ENCODE results near the gene DMRT1.

DMRT1 gene

DNA sequence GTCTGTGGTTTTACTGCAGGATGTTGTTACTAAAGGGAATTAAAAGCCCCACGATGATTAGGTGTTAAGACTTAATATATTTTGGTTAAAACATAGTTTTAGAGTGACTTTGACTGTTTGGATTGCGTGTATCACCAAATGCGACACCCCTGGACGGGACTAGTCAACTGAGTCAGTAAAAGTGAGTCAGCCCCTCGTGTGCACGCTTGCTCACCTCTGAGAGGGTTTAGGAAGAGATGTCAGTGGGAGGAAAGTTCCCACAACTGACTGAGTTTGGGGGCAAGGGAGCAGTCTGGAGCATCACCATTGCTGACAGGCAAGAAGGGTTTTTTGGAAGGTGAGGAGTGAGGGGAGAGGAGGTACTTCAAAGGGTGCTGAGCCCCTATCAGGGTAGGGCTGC is 120.5 kb downstream of the DMRT1 start:
- TF ChIP-seq, protein P1, sequence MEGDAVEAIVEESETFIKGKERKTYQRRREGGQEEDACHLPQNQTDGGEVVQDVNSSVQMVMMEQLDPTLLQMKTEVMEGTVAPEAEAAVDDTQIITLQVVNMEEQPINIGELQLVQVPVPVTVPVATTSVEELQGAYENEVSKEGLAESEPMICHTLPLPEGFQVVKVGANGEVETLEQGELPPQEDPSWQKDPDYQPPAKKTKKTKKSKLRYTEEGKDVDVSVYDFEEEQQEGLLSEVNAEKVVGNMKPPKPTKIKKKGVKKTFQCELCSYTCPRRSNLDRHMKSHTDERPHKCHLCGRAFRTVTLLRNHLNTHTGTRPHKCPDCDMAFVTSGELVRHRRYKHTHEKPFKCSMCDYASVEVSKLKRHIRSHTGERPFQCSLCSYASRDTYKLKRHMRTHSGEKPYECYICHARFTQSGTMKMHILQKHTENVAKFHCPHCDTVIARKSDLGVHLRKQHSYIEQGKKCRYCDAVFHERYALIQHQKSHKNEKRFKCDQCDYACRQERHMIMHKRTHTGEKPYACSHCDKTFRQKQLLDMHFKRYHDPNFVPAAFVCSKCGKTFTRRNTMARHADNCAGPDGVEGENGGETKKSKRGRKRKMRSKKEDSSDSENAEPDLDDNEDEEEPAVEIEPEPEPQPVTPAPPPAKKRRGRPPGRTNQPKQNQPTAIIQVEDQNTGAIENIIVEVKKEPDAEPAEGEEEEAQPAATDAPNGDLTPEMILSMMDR (conservative IDR thresholded peaks at IDR 0.05; ENCODE audit: low read depth), result no peak
- H3K27ac ChIP-seq, result no peak overlapping the region
- DNase-seq (ENCODE audit: low spot score), result no peak
- POLR2A ChIA-PET (ENCODE audit: low non-redundant PET), result no interaction called here
- CTCF ChIA-PET, result no interaction called here

DNA sequence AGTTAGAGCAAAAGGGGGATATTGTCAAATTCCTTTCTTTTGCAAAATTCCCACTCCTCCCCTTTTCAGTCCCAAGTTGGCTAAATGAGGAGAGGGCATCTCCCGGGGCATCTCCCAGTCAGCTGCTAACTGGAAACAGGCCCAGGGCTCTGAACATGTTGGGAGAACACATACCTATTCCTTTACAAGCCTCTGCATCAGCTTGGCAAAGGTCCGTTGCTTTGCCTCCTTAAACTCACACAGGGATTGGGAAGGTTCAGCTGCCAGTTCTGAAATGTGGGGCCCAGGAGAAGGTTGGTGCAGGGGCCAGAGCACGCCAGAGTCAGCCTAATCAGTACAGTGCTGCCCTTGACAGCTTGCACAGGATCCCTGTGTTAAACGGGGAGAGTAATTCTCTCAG is 124.0 kb downstream of the DMRT1 start:
- TF ChIP-seq, protein P1 (conservative IDR thresholded peaks at IDR 0.05; ENCODE audit: low read depth), result no peak
- DNase-seq (ENCODE audit: low spot score), result no peak
- no peak overlapping the region for H3K27ac ChIP-seq
- CTCF ChIA-PET, result no interaction called here
- POLR2A ChIA-PET (ENCODE audit: low non-redundant PET), result no interaction called here

DNA sequence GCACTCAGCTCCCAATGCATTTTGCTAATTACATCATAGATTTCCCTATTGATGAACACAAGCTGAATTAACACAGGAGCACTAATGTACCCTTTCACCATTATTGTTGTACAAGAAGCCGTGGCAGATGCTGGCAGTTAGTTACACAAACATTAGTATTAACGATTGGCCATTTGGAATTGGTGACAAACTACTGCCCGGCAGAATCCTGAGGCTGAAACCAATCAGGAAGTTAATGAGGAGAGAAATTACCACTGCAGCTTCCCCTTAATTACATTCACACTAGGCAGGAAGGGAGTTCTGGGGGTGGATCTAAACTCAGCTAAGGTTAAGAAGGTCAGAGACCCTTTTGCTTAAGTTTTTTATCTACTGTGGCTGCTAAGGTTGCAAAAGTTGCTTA is 125.4 kb downstream of the DMRT1 start:
- H3K27ac ChIP-seq, result no peak overlapping the region
- DNase-seq (ENCODE audit: low spot score), result no peak
- TF ChIP-seq, protein P1 (conservative IDR thresholded peaks at IDR 0.05; ENCODE audit: low read depth), result no peak
- POLR2A ChIA-PET (ENCODE audit: low non-redundant PET), result no interaction called here
- CTCF ChIA-PET, result interaction anchor here (0.5 to 0.7 kb wide), 3 partner anchors 25 to 137 kb away, joined by 3 read pairs; no protein-coding TSS in a partner anchor

DNA sequence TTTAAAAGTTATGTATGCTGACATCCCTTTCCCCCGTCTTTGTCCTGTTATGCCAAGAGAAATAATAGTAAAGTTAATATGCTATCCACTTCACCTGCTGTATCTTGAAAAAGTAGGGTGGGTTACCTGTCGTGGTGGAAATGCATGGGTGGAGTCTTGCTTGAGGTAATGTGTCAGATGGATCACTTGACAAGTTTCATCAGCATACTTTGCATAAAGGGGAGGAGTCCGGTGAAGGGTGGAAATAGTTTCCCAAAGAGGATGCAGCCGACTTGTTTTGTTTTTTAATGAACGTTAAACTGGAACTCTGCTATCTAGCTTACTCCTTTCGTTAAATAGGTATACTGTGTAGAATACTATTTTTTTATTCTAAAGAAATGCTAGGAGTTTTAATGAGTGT is 125.9 kb downstream of the DMRT1 start:
- no peak for DNase-seq (ENCODE audit: low spot score)
- H3K27ac ChIP-seq, result no peak overlapping the region
- CTCF ChIA-PET, result no interaction called here
- POLR2A ChIA-PET (ENCODE audit: low non-redundant PET), result no interaction called here
- TF ChIP-seq, protein P1 (conservative IDR thresholded peaks at IDR 0.05; ENCODE audit: low read depth), result no peak

DNA sequence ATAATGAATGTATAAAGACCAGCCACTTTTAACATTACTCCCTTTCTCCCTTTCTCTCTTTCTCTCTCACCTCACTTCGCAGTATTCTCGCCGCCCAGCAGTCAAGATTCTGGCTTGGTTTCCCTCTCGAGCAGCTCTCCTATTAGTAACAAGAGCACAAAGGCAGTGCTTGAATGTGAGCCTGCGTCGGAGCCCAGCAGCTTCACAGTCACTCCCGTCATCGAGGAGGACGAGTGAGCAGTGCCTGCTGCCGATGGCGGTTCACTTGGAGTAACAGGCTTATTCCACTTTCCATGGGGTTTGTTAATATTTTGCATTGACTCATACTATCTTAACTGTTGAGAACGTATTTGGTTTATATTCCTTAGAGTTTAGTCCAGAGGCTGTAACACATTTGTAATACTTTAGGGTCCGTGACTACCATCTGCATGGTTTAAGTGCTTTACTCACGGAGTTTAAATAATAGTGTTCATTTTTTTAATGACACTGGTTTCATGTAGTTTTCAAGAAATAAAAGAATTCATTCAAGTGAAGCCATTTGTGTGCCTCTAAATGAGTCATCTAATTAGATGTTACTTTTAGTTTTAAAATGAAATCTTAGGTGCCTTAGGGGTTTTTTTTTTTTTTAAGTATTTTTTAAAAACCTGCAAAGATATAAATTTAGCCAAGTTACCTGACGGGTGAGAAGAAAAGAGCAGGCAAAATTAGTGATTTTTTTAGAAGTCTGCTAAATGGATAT is 126.6 kb downstream of the DMRT1 start:
- no peak for DNase-seq (ENCODE audit: low spot score)
- ChIA-PET CTCF (no interaction called here), POLR2A (ENCODE audit: low non-redundant PET) (no interaction called here)
- H3K27ac ChIP-seq, result no peak overlapping the region
- TF ChIP-seq, protein P1 (conservative IDR thresholded peaks at IDR 0.05; ENCODE audit: low read depth), result no peak

DNA sequence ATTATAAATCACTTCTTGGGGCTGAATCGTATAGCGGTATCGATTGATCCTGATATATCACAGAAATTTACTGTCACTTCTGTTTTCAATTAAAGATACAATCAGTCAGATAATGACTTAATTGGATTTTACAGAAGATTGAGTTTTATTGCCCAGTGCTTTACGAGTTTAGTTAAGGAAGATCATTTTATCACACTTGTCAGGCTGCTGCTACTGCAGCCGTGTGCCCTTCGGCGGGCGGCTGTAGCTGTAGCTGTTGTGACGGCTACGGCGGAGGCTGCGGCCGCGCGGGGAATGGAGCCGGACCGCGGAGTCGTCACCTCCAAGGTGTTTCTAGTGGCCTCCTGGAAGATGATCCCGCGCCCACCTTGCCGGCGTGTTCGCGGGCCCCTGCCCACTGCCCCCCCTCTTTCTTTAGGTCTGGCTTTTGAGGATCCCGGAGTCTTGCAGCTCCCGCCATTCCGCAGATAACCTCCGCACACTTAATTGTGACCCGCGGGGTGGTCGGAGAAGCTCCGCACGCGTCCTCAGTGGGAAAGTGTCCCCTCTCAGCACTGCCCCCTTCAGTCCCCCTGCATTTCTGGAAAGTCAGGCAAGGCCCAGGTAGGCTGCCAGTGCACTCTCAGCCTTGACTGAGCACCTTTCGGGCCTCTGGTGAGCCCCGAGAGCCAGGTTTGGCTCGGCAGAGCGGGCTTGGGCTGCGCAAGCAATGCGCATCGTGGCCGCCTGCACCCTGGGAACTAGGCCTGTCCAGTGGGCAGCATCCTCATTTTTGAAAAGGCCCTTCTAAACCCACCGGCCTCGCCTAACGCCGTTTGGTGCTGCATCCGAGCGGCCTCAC is 128.0 kb downstream of the DMRT1 start:
- no peak for DNase-seq (ENCODE audit: low spot score)
- CTCF ChIA-PET, result no interaction called here
- no peak overlapping the region for H3K27ac ChIP-seq
- POLR2A ChIA-PET (ENCODE audit: low non-redundant PET), result no interaction called here
- TF ChIP-seq, protein P1 (conservative IDR thresholded peaks at IDR 0.05; ENCODE audit: low read depth), result no peak
